Ecto neural progenitor cell (in vitro differentiated cells): ENCODE data around the gene ABCC1.
"Not testable (repeated sequence)": the region's sequence is repeated elsewhere in the genome, so short reads cannot be mapped to it uniquely, and the experiment has no call there.

Experiments used
- DNase-seq: peaks from one replicate; pipeline ENCODE4 v3.0.0-alpha.2; 2018; ENCODE audit warnings: low spot score

Gene ABCC1

GRCh38 chr16:16141784-16142396 is 192.5 kb downstream of the ABCC1 start:
- DNase-seq: no peak

GRCh38 chr16:16143038-16143763 is 193.8 kb downstream of the ABCC1 start:
- DNase-seq: no peak

GRCh38 chr16:16143931-16144330 is 194.5 kb downstream of the ABCC1 start:
- DNase-seq: no peak

- no peak for DNase-seq
Observed at GRCh38 chr16:16144416-16144815, 195.0 kb downstream of the ABCC1 start.

GRCh38 chr16:16145286-16145685 is 195.9 kb downstream of the ABCC1 start:
- no peak for DNase-seq

- DNase-seq: no peak
Observed at GRCh38 chr16:16146380-16147315, 197.2 kb downstream of the ABCC1 start.

- no peak for DNase-seq
Observed at GRCh38 chr16:16147316-16147999, 198.0 kb downstream of the ABCC1 start.

GRCh38 chr16:16148000-16148599 is 198.7 kb downstream of the ABCC1 start:
- not testable (repeated sequence) for DNase-seq

GRCh38 chr16:16148755-16149154 is 199.3 kb downstream of the ABCC1 start:
- no peak for DNase-seq

GRCh38 chr16:16149710-16150116 is 200.3 kb downstream of the ABCC1 start:
- no peak for DNase-seq

GRCh38 chr16:16150117-16150877 is 200.9 kb downstream of the ABCC1 start:
- DNase-seq: no peak

GRCh38 chr16:16150878-16151152 is 201.4 kb downstream of the ABCC1 start:
- no peak for DNase-seq

GRCh38 chr16:16151315-16151714 is 201.9 kb downstream of the ABCC1 start:
- no peak for DNase-seq

- not testable (repeated sequence) for DNase-seq
Observed at GRCh38 chr16:16153000-16153399, 203.6 kb downstream of the ABCC1 start.

GRCh38 chr16:16154281-16154951 is 205.0 kb downstream of the ABCC1 start:
- DNase-seq: no peak

- DNase-seq: no peak
Observed at GRCh38 chr16:16155234-16155633, 205.8 kb downstream of the ABCC1 start.

GRCh38 chr16:16157166-16157565 is 207.8 kb downstream of the ABCC1 start:
- no peak for DNase-seq

- DNase-seq: no peak
Observed at GRCh38 chr16:16158082-16158658, 208.8 kb downstream of the ABCC1 start.

- no peak for DNase-seq
Observed at GRCh38 chr16:16158741-16159374, 209.4 kb downstream of the ABCC1 start.

GRCh38 chr16:16159662-16160061 is 210.2 kb downstream of the ABCC1 start:
- DNase-seq: no peak
